HEK293 (cell line): ENCODE measurements around the gene TKT.
A peak's percentile ranks its signal among the peaks of the same experiment; 100 is the strongest.

Experiments used
- CTCF ChIA-PET: fragments of 350-600 bp; formaldehyde crosslinking; extraction: SDS; loops from one replicate; lab custom pipeline; 2021; ENCODE audit warnings: antibody characterized with exemption; lab: Yijun Ruan, JAX
- POLR2A ChIA-PET: fragments of 300-600 bp; formaldehyde crosslinking; extraction: SDS; loops from one replicate; lab custom pipeline; 2020; ENCODE audit warnings: antibody characterized with exemption, inconsistent platforms; lab: Yijun Ruan, JAX
- H3K27ac ChIP-seq: fragments of 200-500 bp; sonication (Bioruptor generic); 2 replicates; pipeline ENCODE4 v1.5.1; 2014; ENCODE audit warnings: low read depth, low read length, control low read depth, inconsistent platforms; ENCODE audit errors: extremely low read depth
- H3K36me3 ChIP-seq, 2 experiments: fragments of 200-500 bp in 1 of 2; sonication (Bioruptor generic) in 1 of 2; 1 replicate in 1 of 2; 2 replicates in 1 of 2; pipeline ENCODE4 v1.5.1; 2014 to 2017; ENCODE audit warnings: inconsistent platforms in 2 of 2, low read length in 2 of 2; ENCODE audit not compliant: control insufficient read depth in 2 of 2, insufficient read depth in 1 of 2
- H3K4me1 ChIP-seq: fragments of 200-500 bp; sonication (Bioruptor generic); 2 replicates; pipeline ENCODE4 v1.5.1; 2014; ENCODE audit warnings: mild to moderate bottlenecking, low read length, inconsistent platforms; ENCODE audit not compliant: control insufficient read depth, insufficient read depth
- H3K4me3 ChIP-seq: 2 replicates; pipeline ENCODE4 v1.5.1; 2011; ENCODE audit warnings: low read depth, mild to moderate bottlenecking, control low read depth, low read length, moderate library complexity
- H3K9me3 ChIP-seq: fragments of 200-500 bp; sonication (Bioruptor generic); 2 replicates; pipeline ENCODE4 v1.5.1; 2014; ENCODE audit warnings: low read depth, low read length, inconsistent platforms; ENCODE audit not compliant: control insufficient read depth, insufficient read depth
- AEBP2 ChIP-seq: fragments of 450-650 bp; formaldehyde crosslinking; IDR thresholded peaks from 2 replicates; pipeline ENCODE4 v1.5.1; 2016; ENCODE audit warnings: missing biosample characterization, missing genetic modification characterization, borderline replicate concordance
- GLIS1 ChIP-seq: fragments of 450-650 bp; formaldehyde crosslinking; IDR thresholded peaks from 2 replicates; pipeline ENCODE4 v1.5.1; 2016; ENCODE audit warnings: missing biosample characterization, missing genetic modification characterization
- GLIS2 ChIP-seq: fragments of 450-650 bp; formaldehyde crosslinking; IDR thresholded peaks from 2 replicates; pipeline ENCODE4 v1.5.1; 2016; ENCODE audit warnings: missing biosample characterization, missing genetic modification characterization
- HOXC10 ChIP-seq: sonication (generic); formaldehyde crosslinking; IDR thresholded peaks from 2 replicates; pipeline ENCODE4 v1.8.1; 2023; ENCODE audit warnings: mild to moderate bottlenecking, missing genetic modification reagents
- INSM2 ChIP-seq: fragments of 450-650 bp; formaldehyde crosslinking; IDR thresholded peaks from 2 replicates; pipeline ENCODE4 v1.5.1; 2016; ENCODE audit warnings: missing biosample characterization, missing genetic modification characterization
- KLF17 ChIP-seq: fragments of 450-650 bp; formaldehyde crosslinking; IDR thresholded peaks from 2 replicates; pipeline ENCODE4 v1.5.1; 2016; ENCODE audit warnings: missing biosample characterization, missing genetic modification characterization
- KLF7 ChIP-seq: fragments of 450-650 bp; formaldehyde crosslinking; IDR thresholded peaks from 2 replicates; pipeline ENCODE4 v1.5.1; 2016; ENCODE audit warnings: missing biosample characterization, missing genetic modification characterization, borderline replicate concordance
- PRDM1 ChIP-seq: fragments of 450-650 bp; formaldehyde crosslinking; IDR thresholded peaks from 2 replicates; pipeline ENCODE4; 2016; ENCODE audit warnings: missing biosample characterization, missing genetic modification characterization
- TSHZ1 ChIP-seq: fragments of 450-650 bp; formaldehyde crosslinking; IDR thresholded peaks from 2 replicates; pipeline ENCODE4 v1.5.1; 2016; ENCODE audit warnings: missing biosample characterization, missing genetic modification characterization, borderline replicate concordance
- ZBTB7A ChIP-seq: fragments of 450-650 bp; formaldehyde crosslinking; IDR thresholded peaks from 2 replicates; pipeline ENCODE4 v1.5.1; 2016; ENCODE audit warnings: low read depth, missing biosample characterization, missing genetic modification characterization
- ZFHX2 ChIP-seq: fragments of 450-650 bp; formaldehyde crosslinking; conservative IDR thresholded peaks from 2 replicates; pipeline ENCODE4 v1.5.1; 2016; ENCODE audit warnings: missing biosample characterization, missing genetic modification characterization
- ZNF16 ChIP-seq: fragments of 450-650 bp; formaldehyde crosslinking; IDR thresholded peaks from 2 replicates; pipeline ENCODE4 v1.5.1; 2016; ENCODE audit warnings: low read depth, missing biosample characterization, missing genetic modification characterization
- ZNF18 ChIP-seq: fragments of 450-650 bp; formaldehyde crosslinking; IDR thresholded peaks from 2 replicates; pipeline ENCODE4 v1.5.1; 2016; ENCODE audit warnings: missing biosample characterization, missing genetic modification characterization
- ZNF214 ChIP-seq: fragments of 450-650 bp; formaldehyde crosslinking; IDR thresholded peaks from 2 replicates; pipeline ENCODE4 v1.5.1; 2017; ENCODE audit warnings: missing biosample characterization, mild to moderate bottlenecking, missing genetic modification characterization, borderline replicate concordance
- ZNF26 ChIP-seq: fragments of 450-650 bp; formaldehyde crosslinking; IDR thresholded peaks from 2 replicates; pipeline ENCODE4 v1.5.1; 2016; ENCODE audit warnings: missing biosample characterization, missing genetic modification characterization
- ZNF324 ChIP-seq: fragments of 450-650 bp; formaldehyde crosslinking; IDR thresholded peaks from 2 replicates; pipeline ENCODE4 v1.5.1; 2016; ENCODE audit warnings: missing biosample characterization, missing genetic modification characterization
- ZNF48 ChIP-seq: fragments of 450-650 bp; formaldehyde crosslinking; IDR thresholded peaks from 2 replicates; pipeline ENCODE4 v1.5.1; 2016; ENCODE audit warnings: missing biosample characterization, missing genetic modification characterization
- ZNF501 ChIP-seq: fragments of 450-650 bp; formaldehyde crosslinking; IDR thresholded peaks from 2 replicates; pipeline ENCODE4 v1.5.1; 2016; ENCODE audit warnings: missing biosample characterization, missing genetic modification characterization
- ZNF610 ChIP-seq: fragments of 450-650 bp; formaldehyde crosslinking; IDR thresholded peaks from 2 replicates; pipeline ENCODE4 v1.5.1; 2016; ENCODE audit warnings: missing biosample characterization, missing genetic modification characterization, borderline replicate concordance
- ZNF670 ChIP-seq: fragments of 450-650 bp; formaldehyde crosslinking; IDR thresholded peaks from 2 replicates; pipeline ENCODE4 v1.5.1; 2016; ENCODE audit warnings: missing biosample characterization, missing genetic modification characterization, low read depth
- ZSCAN16 ChIP-seq: fragments of 450-650 bp; formaldehyde crosslinking; IDR thresholded peaks from 2 replicates; pipeline ENCODE4 v1.5.1; 2016; ENCODE audit warnings: missing biosample characterization, missing genetic modification characterization

Gene TKT

GRCh38 chr3:53186726-53187125 is 69.1 kb downstream of the TKT start (continued):
- TF ChIP-seq AEBP2 (no peak), ZNF670 (tag by site-specific recombination) (no peak), ZNF610 (tag by site-specific recombination) (no peak)

GRCh38 chr3:53185761-53186465 is 69.9 kb downstream of the TKT start:
- CTCF ChIA-PET: interaction anchor here (0.6 kb wide), 1 partner anchor 337 kb away, joined by 4 read pairs; no protein-coding TSS in a partner anchor
- peaks cover 0 to 82% of the 10 kb centered on the region in 2 experiments; a peak in 1 of 3 replicates for H3K36me3 ChIP-seq
- TF ChIP-seq ZNF214 (tag by site-specific recombination): peak; percentile 71; the same call in 1 of the 2 replicates
- TF ChIP-seq ZNF26 (tag by site-specific recombination): no peak
- TF ChIP-seq GLIS2 (tag by site-specific recombination): no peak
- TF ChIP-seq HOXC10 (CRISPR knock-in tag): no peak
- no peak for TF ChIP-seq ZNF18 (tag by site-specific recombination)
- no peak for TF ChIP-seq ZNF324 (tag by site-specific recombination)
- no peak for TF ChIP-seq GLIS1 (tag by site-specific recombination)

GRCh38 chr3:53184701-53185100 is 71.1 kb downstream of the TKT start:
- Histone ChIP-seq H3K9me3 (no peaks in the 10 kb centered on the region), H3K4me3 (no peak overlapping the region), H3K4me1 (no peaks in the 10 kb centered on the region), H3K27ac (no peak overlapping the region), H3K36me3 (peaks cover 0 to 83% of the 10 kb centered on the region in 2 experiments; a peak in 1 of 3 replicates)
- ChIA-PET POLR2A (no interaction called here), CTCF (no interaction called here)
- TF ChIP-seq ZBTB7A (tag by site-specific recombination): no peak
- no peak for TF ChIP-seq ZFHX2 (tag by site-specific recombination)
- no peak for TF ChIP-seq ZNF501 (tag by site-specific recombination)
- TF ChIP-seq ZNF16 (tag by site-specific recombination): no peak
- no peak for TF ChIP-seq ZSCAN16
- TF ChIP-seq ZNF48 (tag by site-specific recombination): no peak
- TF ChIP-seq TSHZ1 (tag by site-specific recombination): no peak
- TF ChIP-seq KLF17: no peak
- no peak for TF ChIP-seq PRDM1 (tag by site-specific recombination)
- TF ChIP-seq INSM2 (tag by site-specific recombination): no peak
- no peak for TF ChIP-seq HOXC10 (CRISPR knock-in tag)
- no peak for TF ChIP-seq KLF7 (tag by site-specific recombination)

More at GRCh38 chr3:53185761-53186465, 69.9 kb downstream of the TKT start:
- Histone ChIP-seq H3K4me1 (no peaks in the 10 kb centered on the region), H3K9me3 (no peaks in the 10 kb centered on the region), H3K4me3 (no peak overlapping the region), H3K27ac (no peak overlapping the region)
- POLR2A ChIA-PET: no interaction called here
